Tibial nerve (tissue), 4 donors: ENCODE measurements around the gene KIF5C.

ENCODE experiments used
- CTCF ChIP-seq, 5 experiments: fragments of 200-600 bp in 3 of 5; fragments of 450-650 bp in 2 of 5; sonication (generic) in 3 of 5; IDR thresholded peaks; one replicate each; pipeline ENCODE4 v1.5.1; 2016 to 2019; ENCODE audit warnings: antibody characterized with exemption in 5 of 5, mild to moderate bottlenecking in 3 of 5, moderate library complexity in 2 of 5
- EP300 ChIP-seq, 2 donors: sonication (generic); formaldehyde crosslinking; IDR thresholded peaks; one replicate each; pipeline ENCODE4 v1.6.1; 2017; ENCODE audit warnings: antibody characterized with exemption in 2 of 2, mild to moderate bottlenecking in 1 of 2
- POLR2A ChIP-seq, 2 donors: fragments of 450-650 bp; IDR thresholded peaks; one replicate each; pipeline ENCODE4 v1.6.1; 2017; ENCODE audit warnings: antibody characterized with exemption in 2 of 2, mild to moderate bottlenecking in 2 of 2, moderate library complexity in 2 of 2

GRCh38 chr2:148966438-148966758 lies 91.4 kb downstream of the KIF5C start:
- TF ChIP-seq EP300 (IDR thresholded peaks at IDR 0.05) (no peak), CTCF (IDR thresholded peaks at IDR 0.05) (no peak), POLR2A (IDR thresholded peaks at IDR 0.05) (no peak)
